SU-DHL-6 (cell line): ENCODE results near the gene ADK.

Experiments
- CTCF ChIP-seq: fragments of 200-600 bp; sonication (generic); IDR thresholded peaks from one replicate; pipeline ENCODE4 v1.5.1; 2017; ENCODE audit warnings: antibody characterized with exemption, mild to moderate bottlenecking, low read length, moderate library complexity; ENCODE audit not compliant: insufficient read depth, poor library complexity, severe bottlenecking
- EZH2phosphoT487 ChIP-seq: fragments of 200-600 bp; sonication (generic), shearing (Covaris generic); conservative IDR thresholded peaks from 2 replicates; pipeline ENCODE4 v1.6.1; 2018; ENCODE audit warnings: mild to moderate bottlenecking, antibody characterized with exemption, low read length, moderate library complexity, mixed read lengths

GRCh38 chr10:74314166-74314565, 163.1 kb downstream of the ADK start:
- TF ChIP-seq CTCF (no peak), EZH2phosphoT487 (no peak)
